NCI-H345 (cell line): ENCODE data around the gene COPS7A.

Source experiments
- DNase-seq: peaks from one replicate; lab custom pipeline; 2025; lab: John Stamatoyannopoulos, UW

The COPS7A gene

DNA sequence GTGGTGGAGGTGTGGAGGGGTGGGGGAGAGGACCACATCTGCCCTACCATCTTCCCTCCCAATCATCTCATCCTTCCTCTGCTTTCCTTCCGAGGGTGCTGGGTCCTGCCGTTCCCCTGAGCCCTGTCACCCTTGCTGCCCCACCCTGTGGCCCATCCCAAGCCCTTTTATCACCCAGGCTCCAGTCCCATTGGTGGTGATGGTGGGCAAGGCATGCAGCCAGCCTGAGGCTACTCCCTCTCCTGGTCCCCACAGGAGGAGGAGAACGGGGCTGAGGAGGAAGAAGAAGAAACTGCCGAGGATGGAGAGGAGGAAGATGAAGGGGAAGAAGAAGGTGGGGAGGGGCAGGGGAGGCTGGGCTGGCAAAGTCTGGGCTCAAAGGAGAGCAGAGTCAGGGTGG, 45.8 kb downstream of the COPS7A start:
- DNase-seq: no peak

DNA sequence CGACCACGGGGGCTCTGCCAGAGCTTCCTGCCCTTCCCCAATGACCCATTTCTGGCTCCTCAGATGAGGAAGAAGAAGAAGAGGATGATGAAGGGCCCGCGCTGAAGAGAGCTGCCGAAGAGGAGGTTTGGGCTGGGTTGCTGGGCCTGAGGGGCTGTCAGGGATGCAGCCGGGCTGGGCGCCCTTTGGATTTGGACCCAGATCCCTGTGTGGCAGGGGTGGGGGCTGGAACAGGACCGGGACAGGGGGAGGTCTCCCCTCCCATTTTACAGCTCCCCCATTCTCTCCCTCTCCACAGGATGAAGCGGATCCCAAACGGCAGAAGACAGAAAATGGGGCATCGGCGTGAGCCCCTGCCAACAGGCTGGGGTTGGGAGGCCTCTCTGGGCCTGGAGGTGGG, 46.2 kb downstream of the COPS7A start:
- DNase-seq: no peak

DNA sequence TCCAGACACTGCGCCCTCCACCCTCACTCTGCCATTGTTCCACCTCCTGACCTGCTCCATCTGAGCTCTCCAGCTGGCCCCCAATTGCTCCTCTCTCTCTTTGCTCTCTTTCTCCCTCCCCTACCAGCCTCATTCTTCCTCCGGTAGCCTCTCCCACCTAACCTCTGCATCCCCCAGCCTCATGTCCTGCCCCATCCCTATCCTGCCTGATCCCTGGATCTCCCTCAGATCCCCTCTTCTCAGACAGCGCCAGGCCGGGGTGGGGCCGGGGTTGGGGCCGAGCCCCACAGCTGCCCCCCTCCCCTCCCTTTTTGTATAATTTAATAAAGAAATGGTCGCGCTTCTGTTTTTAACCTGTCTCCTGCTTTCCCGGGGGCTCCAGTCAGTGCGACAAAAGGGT, 46.8 kb downstream of the COPS7A start:
- DNase-seq: no peak

DNA sequence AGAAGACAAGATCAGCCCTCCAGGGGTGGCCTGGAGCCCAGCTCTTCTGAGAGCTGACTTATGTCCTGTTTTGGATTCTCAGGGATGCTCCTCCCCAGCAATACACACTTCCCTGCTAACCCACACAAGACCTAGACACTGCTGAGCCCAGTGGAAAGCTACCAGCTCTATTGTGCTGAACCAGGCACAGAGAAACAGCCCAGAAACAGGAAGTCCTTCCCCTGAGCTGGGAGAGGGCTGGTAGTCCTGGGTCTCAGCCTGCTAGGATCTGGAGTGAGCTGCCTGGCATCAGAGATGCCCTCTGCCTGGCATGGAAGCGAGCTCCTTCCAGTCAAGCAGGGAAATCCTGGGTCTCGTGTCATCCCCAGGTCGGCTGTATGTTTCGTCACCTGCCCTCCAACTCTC, 47.2 kb downstream of the COPS7A start:
- no peak for DNase-seq

DNA sequence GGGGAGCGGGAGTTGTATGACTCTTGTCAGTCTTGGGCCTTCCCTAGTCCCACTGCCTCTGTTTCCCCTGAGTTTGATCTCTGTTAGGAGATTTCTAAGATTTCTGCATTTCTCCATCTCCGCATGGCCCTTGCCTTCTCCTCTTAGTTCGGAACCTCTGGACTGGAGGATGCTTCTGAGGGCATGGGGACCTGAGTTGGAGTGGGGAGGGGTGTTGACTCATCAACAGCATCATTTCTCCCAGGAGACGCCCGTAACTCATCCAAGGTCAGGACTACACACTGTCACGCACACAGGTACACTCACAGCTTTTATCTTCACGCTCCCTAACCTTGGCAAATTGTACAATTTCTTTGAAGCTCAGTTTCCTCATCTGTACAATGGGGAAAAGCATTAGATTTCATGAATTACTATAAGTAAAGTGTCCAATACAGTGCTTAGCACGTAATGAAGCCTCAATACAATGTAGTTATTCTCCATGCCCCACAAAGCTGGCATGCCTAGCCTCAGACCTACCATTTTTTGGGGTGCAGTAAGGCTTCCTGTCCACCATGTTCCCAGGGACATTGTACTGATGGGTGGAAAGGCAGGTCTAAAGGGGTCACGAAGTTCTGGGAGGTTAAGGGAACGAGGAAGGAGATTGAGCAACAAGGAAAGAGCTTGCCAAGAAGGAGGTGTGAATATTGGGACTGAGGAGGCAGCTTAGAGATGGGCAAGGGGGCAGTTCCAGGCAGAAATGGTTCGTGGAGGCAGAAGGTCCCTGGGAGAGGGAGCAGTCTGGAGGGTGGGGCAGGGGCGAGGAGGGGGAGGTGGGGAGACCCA, 47.9 kb downstream of the COPS7A start:
- no peak for DNase-seq

DNA sequence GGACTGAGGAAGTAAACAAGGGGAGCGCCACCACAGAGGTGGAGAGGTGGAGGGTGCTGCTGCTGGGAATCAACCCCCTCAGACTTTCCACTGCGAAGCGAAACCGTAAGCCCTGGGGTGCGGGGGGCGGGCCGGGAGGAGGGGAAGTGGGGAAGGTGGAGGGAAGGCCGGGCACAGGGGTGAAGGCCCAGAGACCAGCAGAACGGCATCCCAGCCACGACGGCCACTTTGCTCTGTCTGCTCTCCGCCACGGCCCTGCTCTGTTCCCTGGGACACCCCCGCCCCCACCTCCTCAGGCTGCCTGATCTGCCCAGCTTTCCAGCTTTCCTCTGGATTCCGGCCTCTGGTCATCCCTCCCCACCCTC, 48.5 kb downstream of the COPS7A start, which contains the start of gene LAG3:
Gene LAG3, plus strand, starts transcription at position 190 of the 365 bp plus-strand sequence. CDS start 333 bp downstream, outside the sequence.
- DNase-seq: no peak

DNA sequence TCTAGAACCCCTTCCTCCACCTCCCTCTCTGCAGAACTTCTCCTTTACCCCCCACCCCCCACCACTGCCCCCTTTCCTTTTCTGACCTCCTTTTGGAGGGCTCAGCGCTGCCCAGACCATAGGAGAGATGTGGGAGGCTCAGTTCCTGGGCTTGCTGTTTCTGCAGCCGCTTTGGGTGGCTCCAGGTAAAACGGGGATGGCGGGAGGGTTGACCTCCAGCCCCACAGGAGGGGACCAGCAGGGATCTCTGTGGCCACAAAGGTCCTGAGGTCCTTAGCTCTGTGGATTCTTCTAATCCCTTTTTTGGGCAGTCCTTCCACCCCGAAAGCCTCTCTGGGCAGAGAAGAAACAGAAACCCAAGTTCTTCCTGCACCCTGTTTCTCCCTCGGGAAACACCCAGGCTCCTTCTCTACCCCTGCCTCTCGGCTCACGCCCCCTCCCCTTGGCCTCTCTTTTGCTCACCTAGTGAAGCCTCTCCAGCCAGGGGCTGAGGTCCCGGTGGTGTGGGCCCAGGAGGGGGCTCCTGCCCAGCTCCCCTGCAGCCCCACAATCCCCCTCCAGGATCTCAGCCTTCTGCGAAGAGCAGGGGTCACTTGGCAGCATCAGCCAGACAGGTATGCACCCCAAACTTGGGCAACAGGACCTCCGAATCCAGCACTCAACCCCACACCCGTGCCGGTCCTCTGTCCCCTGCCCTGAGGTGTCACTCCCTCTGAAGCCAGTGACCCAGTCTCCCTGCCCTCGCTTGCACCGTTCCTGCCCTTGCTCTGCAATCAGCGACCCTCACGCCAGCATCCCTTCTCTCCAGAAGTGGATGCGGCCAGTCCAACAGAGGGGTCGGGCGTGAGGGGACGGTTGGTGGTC, 49.1 kb downstream of the COPS7A start:
- DNase-seq: no peak

DNA sequence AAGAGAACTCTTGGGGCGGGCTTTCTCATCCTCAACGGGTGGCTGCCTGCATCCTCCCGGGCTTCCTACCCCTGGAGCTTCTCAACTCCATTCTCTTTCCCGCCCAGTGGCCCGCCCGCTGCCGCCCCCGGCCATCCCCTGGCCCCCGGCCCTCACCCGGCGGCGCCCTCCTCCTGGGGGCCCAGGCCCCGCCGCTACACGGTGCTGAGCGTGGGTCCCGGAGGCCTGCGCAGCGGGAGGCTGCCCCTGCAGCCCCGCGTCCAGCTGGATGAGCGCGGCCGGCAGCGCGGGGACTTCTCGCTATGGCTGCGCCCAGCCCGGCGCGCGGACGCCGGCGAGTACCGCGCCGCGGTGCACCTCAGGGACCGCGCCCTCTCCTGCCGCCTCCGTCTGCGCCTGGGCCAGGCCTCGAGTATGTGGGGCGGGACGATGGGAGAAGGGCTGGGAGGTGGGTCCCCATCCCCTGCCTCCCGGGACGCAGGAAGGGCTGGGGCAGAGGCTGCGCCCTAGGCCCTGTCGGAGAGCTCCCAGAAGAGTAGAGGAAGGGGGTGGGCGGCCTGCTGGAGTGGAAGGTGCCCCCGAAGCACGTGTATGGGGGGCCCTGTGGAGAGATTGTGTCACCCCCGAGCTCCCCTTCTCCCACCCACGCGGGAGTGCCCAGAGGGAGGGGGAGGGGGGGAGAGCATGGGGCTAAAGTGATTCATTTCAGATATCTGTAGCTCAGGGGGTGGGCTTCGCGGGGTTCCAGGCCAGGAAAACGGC, 49.9 kb downstream of the COPS7A start:
- DNase-seq: no peak

DNA sequence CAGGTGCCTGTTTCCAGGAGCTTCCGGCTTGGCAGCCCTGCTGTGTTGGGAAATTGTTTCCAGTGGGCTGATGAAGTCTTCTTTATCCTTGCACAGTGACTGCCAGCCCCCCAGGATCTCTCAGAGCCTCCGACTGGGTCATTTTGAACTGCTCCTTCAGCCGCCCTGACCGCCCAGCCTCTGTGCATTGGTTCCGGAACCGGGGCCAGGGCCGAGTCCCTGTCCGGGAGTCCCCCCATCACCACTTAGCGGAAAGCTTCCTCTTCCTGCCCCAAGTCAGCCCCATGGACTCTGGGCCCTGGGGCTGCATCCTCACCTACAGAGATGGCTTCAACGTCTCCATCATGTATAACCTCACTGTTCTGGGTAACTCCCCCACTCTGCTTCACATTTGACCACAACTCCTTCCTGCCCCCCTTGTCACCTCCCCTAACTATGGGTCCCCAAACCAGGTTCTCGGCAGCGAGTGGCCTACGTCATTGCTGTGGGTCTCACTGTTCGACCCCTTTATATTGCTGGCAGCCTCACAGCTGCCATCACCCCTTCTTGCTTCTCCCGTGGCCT, 50.7 kb downstream of the COPS7A start:
- no peak for DNase-seq

DNA sequence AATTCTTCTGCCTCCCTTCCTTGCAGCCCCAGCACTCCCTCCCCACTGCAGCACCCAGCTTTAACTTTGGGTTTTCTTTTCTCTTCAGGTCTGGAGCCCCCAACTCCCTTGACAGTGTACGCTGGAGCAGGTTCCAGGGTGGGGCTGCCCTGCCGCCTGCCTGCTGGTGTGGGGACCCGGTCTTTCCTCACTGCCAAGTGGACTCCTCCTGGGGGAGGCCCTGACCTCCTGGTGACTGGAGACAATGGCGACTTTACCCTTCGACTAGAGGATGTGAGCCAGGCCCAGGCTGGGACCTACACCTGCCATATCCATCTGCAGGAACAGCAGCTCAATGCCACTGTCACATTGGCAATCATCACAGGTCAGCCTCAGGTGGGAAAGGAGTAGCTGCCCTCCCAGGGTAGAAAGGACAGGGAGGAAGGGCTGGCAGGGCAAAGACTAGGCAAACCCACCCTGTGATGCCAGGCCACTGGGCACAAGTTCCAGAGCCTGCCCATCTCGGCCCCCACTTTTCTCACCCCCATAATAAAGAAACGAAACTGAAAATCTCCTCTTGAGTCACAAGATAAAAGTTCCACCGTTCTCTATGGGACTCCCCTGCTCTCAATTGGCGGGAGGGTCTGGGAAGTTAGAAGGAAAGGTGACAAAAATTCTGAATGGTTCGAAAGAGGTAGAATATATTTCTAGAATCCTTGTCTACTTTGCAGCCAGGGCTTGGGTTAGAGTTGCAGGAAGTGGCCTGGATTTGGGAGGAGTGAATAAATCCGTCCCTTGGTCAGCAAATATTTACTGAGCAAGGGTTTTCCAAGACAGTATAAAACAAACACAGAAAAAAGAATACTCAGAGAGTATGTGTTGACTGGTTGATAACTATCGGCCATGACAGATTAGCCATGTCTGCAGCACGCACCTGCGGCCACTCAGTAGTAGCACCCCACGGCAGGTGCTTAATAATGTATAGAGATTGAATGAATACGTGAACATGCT, 51.6 kb downstream of the COPS7A start:
- DNase-seq: no peak

DNA sequence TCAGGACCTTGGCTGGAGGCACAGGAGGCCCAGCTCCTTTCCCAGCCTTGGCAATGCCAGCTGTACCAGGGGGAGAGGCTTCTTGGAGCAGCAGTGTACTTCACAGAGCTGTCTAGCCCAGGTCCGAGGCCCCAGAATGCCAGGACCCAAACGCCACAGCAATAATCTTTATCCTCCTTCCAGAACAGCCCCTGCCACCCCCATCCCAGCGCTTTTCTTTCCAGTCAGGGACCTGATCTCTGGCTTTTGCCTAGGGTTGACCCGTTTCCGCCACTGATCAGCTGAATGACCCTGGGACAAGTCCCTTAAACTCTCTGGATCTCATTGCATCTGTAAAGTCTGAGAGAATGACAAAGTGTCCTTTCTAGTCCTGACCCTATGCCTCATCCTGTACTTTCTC, 53.5 kb downstream of the COPS7A start:
- DNase-seq: no peak

DNA sequence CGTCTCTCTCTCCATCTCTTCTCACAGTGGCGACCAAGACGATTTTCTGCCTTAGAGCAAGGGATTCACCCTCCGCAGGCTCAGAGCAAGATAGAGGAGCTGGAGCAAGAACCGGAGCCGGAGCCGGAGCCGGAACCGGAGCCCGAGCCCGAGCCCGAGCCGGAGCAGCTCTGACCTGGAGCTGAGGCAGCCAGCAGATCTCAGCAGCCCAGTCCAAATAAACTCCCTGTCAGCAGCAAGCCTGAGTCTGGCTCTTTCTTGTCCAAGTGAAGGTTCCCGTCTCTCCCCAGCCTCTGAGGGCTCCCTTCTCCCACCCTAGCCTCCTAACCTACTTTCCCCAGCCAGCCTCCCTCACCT, 54.3 kb downstream of the COPS7A start:
- DNase-seq: no peak

DNA sequence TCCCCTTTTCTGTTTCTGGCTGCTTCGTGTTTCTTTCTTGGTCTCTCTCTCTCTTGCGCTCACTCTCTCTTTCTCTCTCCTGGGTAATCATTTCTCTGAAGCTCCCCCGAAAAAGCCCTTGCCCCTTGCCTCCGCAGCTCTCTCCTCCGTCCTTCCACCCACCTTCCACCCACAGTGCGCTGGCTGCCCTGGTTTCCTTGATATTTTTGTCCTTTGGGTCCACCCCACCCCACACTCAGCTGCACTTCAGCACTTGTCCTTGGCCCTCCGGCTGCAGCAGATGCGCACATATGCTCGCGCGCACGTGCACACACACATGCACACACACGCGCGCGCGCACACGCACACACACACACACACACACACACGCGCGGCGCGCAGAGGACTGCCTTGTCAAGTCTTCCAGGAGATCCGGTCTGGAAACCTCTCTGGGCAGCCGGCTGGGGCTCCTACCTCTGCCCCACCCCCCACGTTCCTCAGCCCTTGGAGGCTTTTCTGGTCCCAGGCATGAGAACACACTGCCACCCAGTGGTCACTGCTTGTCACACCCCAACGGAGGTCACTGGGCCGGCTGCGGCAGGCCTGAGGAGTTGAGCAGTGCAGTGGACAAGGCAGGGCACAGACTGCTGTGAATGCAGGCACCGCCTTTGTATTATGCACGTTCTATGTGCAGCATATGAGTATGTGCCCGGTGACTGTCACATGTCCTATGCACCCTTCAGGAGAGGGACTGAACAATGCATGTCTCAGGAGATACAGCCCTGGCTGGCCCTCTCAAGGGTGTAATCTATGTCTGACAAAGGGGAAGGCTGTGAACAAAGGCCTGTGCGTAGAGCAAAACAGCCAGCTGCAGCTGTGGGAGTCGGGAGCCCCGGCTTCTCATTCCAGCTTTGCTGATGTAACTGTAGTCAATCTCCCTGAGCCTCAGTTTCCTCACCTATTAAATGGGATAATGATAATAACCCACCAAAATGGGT, 55.0 kb downstream of the COPS7A start:
- DNase-seq: peak; percentile 91

DNA sequence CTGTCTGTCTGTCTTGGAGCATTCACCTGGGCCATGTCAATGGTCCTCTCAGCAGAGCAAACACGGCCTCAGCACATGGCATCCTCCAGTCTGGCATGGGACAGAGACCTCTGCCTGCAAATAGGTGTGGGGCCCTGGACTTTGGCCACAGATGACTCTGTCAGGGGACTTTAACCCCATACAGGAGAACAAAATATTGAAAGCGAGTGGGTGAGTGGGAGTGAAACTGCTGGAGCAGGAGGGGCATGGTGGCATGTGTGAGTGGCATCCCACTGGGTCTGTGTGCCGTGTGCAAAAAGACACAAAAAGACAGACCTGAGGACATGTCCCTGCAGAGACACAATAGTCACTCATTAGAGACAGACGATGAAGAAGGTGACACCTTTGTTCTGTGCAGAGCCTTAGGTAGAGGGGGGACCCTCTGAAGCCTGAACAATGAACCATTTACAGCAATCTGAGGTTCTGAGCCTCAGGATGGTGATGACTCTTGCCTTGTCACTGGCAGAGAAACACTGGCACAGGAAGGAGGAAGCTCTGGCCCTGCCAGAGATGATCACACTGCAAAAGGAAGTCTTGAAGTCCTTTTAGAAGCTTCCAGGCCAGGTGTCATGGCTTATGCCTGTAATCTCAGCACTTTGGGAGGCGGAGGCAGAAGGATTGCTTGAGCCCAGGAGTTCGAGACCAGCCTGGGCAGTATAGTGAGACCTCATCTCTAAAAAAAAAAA, 56.0 kb downstream of the COPS7A start:
- no peak for DNase-seq

DNA sequence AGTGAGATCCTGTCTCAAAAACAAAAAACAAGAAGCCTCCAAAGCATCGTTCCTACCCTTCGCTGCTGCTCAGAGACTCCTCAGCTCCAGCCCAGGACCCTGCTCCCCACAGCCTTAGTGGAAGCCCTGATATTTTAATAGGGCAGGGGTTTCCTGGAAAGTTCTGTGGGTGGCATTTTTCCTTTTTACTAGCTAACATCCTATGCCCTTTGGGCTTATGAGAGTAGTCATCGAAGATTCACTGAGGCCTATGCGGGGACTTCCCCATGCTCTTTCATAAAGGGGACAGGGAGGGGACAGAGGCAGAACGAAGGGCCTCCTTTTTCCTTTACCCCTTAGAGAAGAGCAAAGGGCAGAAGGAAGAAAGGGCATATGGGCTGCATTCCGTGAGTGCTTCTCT, 56.7 kb downstream of the COPS7A start:
- no peak for DNase-seq
